GM12878 (cell line): Measurements from ENCODE around the gene PELI1. TPM values are rescaled to one million over a fixed set of nuclear protein-coding genes. Genes with fewer than 3 reads are reported as not detected.

Experiments used
- ATAC-seq: fragments of 200-7000 bp; cut with Tn5 transposase; 3 replicates; pipeline ENCODE4 v1.9.1; 2020; ENCODE audit warnings: mild to moderate bottlenecking, moderate library complexity
- BruUV-seq: library from RNA; stranded (reverse); fragments of 400-500 nt; replicated peaks from 2 replicates; lab custom pipeline; 2021; lab: Mats Ljungman, UMichigan
- CTCF ChIA-PET: fragments of 300-600 bp; sonication (Branson Sonifier 250); formaldehyde crosslinking; extraction: SDS; loops from one replicate; lab custom pipeline; 2021; ENCODE audit warnings: inconsistent platforms; lab: Yijun Ruan, JAX
- POLR2A ChIA-PET: fragments of 350-600 bp; formaldehyde crosslinking; extraction: SDS; loops from one replicate; lab custom pipeline; 2021; ENCODE audit warnings: inconsistent platforms; lab: Charles Lee
- RAD21 ChIA-PET: fragments of 300-600 bp; sonication (Branson Sonifier 250); formaldehyde crosslinking; loops from one replicate; lab custom pipeline; 2023; ENCODE audit warnings: antibody characterized with exemption; ENCODE audit not compliant: unreplicated experiment; lab: Charles Lee
- SMC1A ChIA-PET: fragments of 300-600 bp; sonication (Branson Sonifier 250); formaldehyde crosslinking; loops from one replicate; lab custom pipeline; 2023; ENCODE audit not compliant: unreplicated experiment, uncharacterized antibody; lab: Charles Lee
- DNase-seq: peaks from one replicate; pipeline ENCODE4 v3.0.0-alpha.2; 2011; ENCODE audit warnings: low read depth, low spot score
- FAIRE-seq: peaks from 3 replicates; lab custom pipeline; 2011; peaks lifted over from hg19 to GRCh38; lab: Jason Lieb, UNC
- H2AFZ ChIP-seq: 2 replicates; pipeline ENCODE4 v1.6.0; 2011; ENCODE audit warnings: low read depth, low read length, control low read depth; ENCODE audit not compliant: control insufficient read depth
- H3K27ac ChIP-seq: 2 replicates; pipeline ENCODE4 v1.5.1; 2011; ENCODE audit warnings: control low read depth; ENCODE audit not compliant: control insufficient read depth, insufficient read depth
- H3K27me3 ChIP-seq, 2 experiments: replicated peaks in 1 of 2; 2 replicates each; pipeline versions ENCODE4 v1.6.0 to v1.6.1; 2011; ENCODE audit warnings: low read length in 1 of 2; ENCODE audit not compliant: control insufficient read depth in 2 of 2, insufficient read depth in 2 of 2
- H3K36me3 ChIP-seq, 2 experiments: 2 replicates each; pipeline ENCODE4 v1.5.1; 2011; ENCODE audit warnings: low read length in 1 of 2; ENCODE audit not compliant: control insufficient read depth in 2 of 2, insufficient read depth in 2 of 2
- H3K4me1 ChIP-seq: 2 replicates; pipeline ENCODE4 v1.6.1; 2011; ENCODE audit warnings: mild to moderate bottlenecking, low read length, moderate library complexity, mixed read lengths; ENCODE audit not compliant: control insufficient read depth, insufficient read depth
- H3K4me2 ChIP-seq: 2 replicates; pipeline ENCODE4 v1.6.0; 2011; ENCODE audit warnings: control low read depth; ENCODE audit not compliant: control insufficient read depth, insufficient read depth
- H3K4me3 ChIP-seq: fragments of 200-600 bp; sonication (generic); 2 replicates; pipeline ENCODE4 v1.5.1; 2016
- H3K79me2 ChIP-seq: 2 replicates; pipeline ENCODE4 v1.6.0; 2011; ENCODE audit warnings: low read length; ENCODE audit not compliant: control insufficient read depth, insufficient read depth
- H3K9ac ChIP-seq: 2 replicates; pipeline ENCODE4 v1.8.0; 2011; ENCODE audit warnings: low read length, control low read depth, mixed read lengths; ENCODE audit not compliant: control insufficient read depth, insufficient read depth
- H3K9me3 ChIP-seq: replicated peaks from 3 replicates; pipeline ENCODE4 v1.5.1; 2011; ENCODE audit warnings: mild to moderate bottlenecking, low read length; ENCODE audit not compliant: control insufficient read depth, insufficient read depth
- H4K20me1 ChIP-seq: 2 replicates; pipeline ENCODE4 v1.6.0; 2011; ENCODE audit not compliant: control insufficient read depth, insufficient read depth
- RBBP5 ChIP-seq: fragments of 200-600 bp; sonication (generic); conservative IDR thresholded peaks from 2 replicates; pipeline ENCODE4 v1.6.1; 2016
- ZNF384 ChIP-seq: IDR thresholded peaks from 2 replicates; pipeline ENCODE4 v1.6.1; 2012; ENCODE audit warnings: low read depth, mild to moderate bottlenecking, low read length, improper control_type of control experiment, borderline replicate concordance
- in situ Hi-C: fragments of 300-500 bp; cut with MboI; formaldehyde crosslinking; loops from 9 replicates; pipeline ENCODE4 v1.14.3; 2018; ENCODE audit warnings: mixed read lengths
- intact Hi-C: fragments of 100-400 bp; cut with micrococcal nuclease; formaldehyde crosslinking; loops from one replicate; pipeline ENCODE4 v1.14.2; 2022; ENCODE audit not compliant: unreplicated experiment
- polyA plus RNA-seq, 11 experiments: library from polyadenylated mRNA; depleted of rRNA in 4 of 11; unstranded in 6 of 11; stranded (reverse) in 5 of 11; fragments of >200 nt; fragmentation: Nextera tagmentation in 4 of 11; fragmentation: Illumina TruSeq in 1 of 11; extraction: Ambion mirVana in 4 of 11; extraction: Trizol in 1 of 11; gene quantifications; 1 replicate in 1 of 11; 2 replicates in 10 of 11; pipeline versions ENCODE4 v1.2.1 to v1.2.3, GENCODE V29; 2011 to 2016; ENCODE audit warnings: inconsistent platforms in 2 of 11, missing spikeins in 2 of 11, low read depth in 1 of 11
- total RNA-seq, 4 experiments: library from RNA; depleted of rRNA in 3 of 4; stranded (reverse); fragments of >200 nt in 3 of 4; fragmentation: Illumina TruSeq in 1 of 4; extraction: Trizol in 1 of 4; gene quantifications; 2 replicates each; pipeline versions ENCODE4 v1.2.1 to v1.2.3, GENCODE V29; 2013 to 2021
- TF ChIP-seq, protein P1 (sequence below): fragments of 450-650 bp; IDR thresholded peaks from 2 replicates; pipeline ENCODE4 v1.6.1; 2016; ENCODE audit warnings: mild to moderate bottlenecking

The PELI1 gene
- total and polyA plus RNA-seq, 10 of the 15 experiments (the other 5 are each of a cell fraction or from before 2014, with no cell fraction given) = 12.1 to 92.0 (median 39.8) TPM

DNA sequence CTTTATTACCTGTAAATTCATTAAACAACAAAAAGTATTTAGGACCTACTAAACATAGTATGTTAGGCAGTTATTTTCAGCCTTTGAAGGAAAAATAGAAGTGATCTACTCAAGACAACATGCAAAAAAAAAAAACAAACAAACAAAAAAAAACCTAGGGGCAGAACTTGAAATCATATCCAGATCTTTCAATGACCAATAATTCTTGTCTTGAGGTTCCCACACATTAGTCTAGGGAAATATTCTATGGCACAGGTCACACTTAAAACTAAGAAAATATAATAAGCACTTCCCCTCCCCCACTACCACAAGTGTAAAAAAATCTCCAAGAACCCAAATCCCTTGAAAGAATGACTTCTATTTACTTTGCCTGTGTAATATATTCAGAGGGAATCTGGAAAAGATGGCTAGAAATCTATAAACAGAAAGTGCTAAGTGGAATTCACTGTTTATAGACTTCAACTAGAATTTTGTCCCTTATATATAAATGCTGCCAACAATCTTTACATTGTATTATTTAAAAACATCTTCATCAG lies 3.5 kb downstream of the PELI1 start:
- BruUV-seq = no TSS peak
- no peak for ATAC-seq
- CTCF ChIA-PET = interaction anchor here (0.6 to 5.6 kb wide), 10 partner anchors 8 to 187 kb away, joined by 3 to 35 read pairs (median 6); no protein-coding TSS in a partner anchor
- Histone ChIP-seq H3K79me2 (peaks cover 88% of the 10 kb centered on the region), H3K27ac (peak overlapping the region; percentile 85), H3K36me3 (peaks cover 0 to 24% of the 10 kb centered on the region in 2 experiments; a peak in 2 of 4 replicates), H3K4me3 (peak overlapping the region; percentile 73), H3K9me3 (no peaks in the 10 kb centered on the region; the same call in 2 of the 3 replicates), H3K4me2 (peak overlapping the region; percentile 87), H3K4me1 (peaks cover 20% of the 10 kb centered on the region), H3K27me3 (no peaks in the 10 kb centered on the region), H3K9ac (peak overlapping the region; percentile 56), H2AFZ (no peak overlapping the region), H4K20me1 (no peaks in the 10 kb centered on the region)
- intact Hi-C loops = loop anchor here (5.0 kb wide), 2 partner anchors 48 to 392 kb away; no protein-coding TSS in a partner anchor
- no peak for DNase-seq
- in situ Hi-C loops = no loop called here
- SMC1A ChIA-PET = interaction anchor here (0.7 to 5.7 kb wide), 22 partner anchors 10 to 511 kb away, joined by 3 to 59 read pairs (median 6); no protein-coding TSS in a partner anchor
- no peak for FAIRE-seq
- peak; percentile 95 for TF ChIP-seq ZNF384
- no peak for TF ChIP-seq RBBP5
- TF ChIP-seq, protein P1, sequence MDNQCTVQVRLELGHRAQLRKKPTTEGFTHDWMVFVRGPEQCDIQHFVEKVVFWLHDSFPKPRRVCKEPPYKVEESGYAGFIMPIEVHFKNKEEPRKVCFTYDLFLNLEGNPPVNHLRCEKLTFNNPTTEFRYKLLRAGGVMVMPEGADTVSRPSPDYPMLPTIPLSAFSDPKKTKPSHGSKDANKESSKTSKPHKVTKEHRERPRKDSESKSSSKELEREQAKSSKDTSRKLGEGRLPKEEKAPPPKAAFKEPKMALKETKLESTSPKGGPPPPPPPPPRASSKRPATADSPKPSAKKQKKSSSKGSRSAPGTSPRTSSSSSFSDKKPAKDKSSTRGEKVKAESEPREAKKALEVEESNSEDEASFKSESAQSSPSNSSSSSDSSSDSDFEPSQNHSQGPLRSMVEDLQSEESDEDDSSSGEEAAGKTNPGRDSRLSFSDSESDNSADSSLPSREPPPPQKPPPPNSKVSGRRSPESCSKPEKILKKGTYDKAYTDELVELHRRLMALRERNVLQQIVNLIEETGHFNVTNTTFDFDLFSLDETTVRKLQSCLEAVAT = peak; percentile 39; the same call in 1 of the 2 replicates
- RAD21 ChIA-PET = interaction anchor here (0.9 to 5.5 kb wide), 14 partner anchors 10 to 188 kb away, joined by 3 to 75 read pairs (median 11); no protein-coding TSS in a partner anchor
- POLR2A ChIA-PET = interaction anchor here (0.6 to 4.4 kb wide), 12 partner anchors 15 to 1706 kb away, joined by 3 to 29 read pairs (median 4); partner anchors contain the start of gene AFTPH
